GM18499 (cell line): ENCODE measurements around the gene ANKK1.

Experiments used
- ATAC-seq: cut with Tn5 transposase; IDR thresholded peaks from one replicate; pipeline ENCODE4 v1.9.1; 2021; ENCODE audit warnings: moderate number of reproducible peaks; ENCODE audit not compliant: insufficient read depth, unreplicated experiment

The ANKK1 gene

DNA sequence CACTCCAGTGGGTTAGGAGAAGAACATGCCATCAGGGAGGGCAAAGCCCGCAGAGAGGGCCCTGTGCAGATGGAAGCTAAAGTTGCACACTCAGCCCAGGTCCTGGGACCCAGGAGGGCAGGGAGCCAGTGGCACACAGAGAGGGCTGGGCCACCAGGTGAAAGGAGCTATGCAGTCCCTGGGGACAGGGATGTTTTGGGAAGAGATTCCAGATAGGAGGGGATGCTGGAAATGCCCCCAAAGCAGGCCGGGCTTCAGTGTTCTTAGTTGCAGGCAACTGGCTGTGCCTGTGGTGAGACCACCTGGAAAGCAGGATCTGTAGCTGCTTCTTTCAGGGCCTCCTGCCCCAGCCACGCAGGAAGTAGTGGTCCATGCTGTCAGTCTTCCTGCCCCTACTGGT, 19.6 kb downstream of the ANKK1 start:
- ATAC-seq = no peak

DNA sequence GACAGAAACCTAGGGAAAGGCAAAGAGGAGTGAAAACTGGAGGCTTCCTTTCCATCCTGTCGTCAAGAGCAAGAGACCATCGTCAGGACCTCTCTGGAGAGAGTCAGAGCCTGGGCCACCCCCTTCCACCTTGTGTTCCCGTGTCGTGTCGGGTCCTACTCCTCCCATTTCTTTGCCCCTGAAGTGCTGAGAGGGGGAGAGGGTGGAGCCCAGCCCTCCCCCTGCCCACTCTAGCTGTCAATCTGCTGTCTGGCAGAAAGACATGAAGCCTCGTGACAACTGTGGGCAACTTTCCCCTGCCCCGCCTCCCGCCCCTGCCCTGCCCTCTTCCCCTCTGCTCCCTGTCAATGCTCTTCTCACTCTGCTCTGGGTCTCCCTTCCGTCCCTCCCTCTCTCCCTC, 20.6 kb downstream of the ANKK1 start:
- no peak for ATAC-seq

DNA sequence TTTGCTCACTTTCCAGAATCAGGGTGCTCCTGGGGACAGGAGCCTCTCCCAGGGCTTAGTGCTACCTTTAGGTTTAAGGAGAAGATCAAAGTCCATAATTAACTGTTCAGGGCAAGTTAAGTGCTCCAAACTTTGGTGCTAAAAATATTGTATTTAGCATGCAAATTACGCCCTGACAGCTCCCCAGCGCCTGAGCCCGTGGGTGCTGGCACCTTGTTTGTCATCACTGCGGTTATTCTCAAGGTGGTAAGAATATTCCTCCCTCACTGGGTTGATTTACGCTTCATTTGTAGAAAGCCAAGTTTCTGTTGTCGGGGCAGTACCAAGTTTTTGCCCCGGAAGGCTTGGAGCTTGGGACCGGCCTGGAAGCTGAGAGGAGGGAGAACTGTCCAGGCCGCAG, 21.3 kb downstream of the ANKK1 start:
- ATAC-seq = no peak

DNA sequence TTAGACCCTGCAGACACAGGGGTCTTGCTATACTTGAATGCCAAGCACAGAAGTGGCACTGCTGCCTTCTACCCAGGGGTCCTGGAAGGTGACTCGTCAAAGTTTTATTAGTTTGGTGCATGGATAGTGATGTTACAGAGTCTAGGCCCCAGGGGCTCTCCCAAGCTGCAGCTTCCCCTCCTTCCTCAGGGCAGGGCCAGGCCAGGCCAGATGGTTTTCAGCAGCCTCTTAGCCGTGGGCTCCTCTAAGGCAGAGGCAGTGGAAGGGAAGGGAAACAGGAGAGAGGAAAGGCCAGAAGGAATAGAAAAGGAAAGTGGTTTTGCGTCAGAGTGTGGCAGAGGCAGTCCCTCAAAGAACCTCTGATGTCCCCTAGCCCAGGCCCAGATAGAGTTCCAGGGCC, 21.9 kb downstream of the ANKK1 start:
- no peak for ATAC-seq

DNA sequence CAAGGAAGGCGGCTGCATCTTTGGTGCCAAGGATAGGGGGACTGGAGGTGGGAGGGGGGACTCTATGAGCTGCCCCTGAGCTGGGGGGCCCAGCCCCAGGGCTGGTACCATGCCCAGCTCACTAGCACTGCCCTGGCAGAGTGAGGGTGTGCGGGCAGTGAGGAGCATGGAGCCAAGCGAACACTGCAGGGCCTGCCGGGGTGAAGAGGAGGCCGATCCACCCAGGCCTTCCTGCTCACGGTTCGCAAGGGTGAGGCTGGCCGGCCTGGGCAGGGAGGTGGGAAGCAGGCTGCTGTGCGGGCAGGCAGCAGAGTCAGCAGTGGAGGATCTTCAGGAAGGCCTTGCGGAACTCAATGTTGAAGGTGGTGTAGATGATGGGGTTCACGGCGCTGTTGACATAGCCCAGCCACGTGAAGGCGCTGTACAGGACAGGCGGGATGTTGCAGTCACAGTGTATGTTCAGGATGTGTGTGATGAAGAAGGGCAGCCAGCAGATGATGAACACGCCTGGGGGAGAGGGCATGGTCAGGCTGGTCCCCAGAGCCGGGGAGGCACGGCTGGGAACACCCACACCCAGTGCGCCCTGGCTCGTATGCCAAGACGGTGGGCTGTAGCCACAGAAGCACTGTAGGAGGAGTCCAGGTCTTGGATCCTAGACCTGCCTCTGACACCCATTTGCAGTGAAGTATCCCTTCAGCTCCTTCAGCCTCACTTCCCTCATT, 23.0 kb downstream of the ANKK1 start:
- no peak for ATAC-seq

DNA sequence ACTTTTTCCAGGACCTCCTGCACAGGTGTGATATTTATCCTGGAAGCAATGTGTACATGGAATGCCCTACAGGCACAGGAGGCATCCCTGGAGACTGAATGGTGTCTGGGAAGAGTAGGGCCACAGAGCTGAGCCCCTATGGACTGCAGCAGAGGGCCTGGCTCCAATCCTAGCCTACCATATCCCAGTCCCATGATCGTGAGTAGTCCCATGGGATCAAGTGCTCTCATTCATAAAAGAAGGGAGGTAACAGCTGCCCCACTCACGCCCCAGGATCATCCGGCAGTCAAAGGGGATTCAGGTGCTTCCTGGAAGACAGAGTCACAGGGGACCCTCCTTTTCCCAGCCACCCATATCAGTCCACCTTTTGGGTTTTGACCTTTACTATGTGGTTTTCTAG, 24.0 kb downstream of the ANKK1 start:
- ATAC-seq = no peak

DNA sequence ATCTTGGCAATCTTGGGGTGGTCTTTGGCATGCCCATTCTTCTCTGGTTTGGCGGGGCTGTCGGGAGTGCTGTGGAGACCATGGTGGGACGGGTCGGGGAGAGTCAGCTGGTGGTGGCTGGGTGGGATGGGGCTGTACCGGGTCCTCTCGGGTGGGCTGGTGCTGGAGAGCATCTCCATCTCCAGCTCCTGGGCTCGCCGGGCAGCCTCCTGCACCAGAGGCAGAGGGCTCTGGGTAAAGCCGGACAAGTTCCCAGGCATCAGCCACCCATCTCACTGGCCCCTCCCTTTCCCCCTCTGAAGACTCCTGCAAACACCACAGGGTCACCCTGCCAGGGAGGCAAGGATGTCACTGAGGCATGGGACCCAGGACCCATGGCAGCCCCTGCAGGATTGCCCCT, 25.1 kb downstream of the ANKK1 start:
- ATAC-seq = no peak

DNA sequence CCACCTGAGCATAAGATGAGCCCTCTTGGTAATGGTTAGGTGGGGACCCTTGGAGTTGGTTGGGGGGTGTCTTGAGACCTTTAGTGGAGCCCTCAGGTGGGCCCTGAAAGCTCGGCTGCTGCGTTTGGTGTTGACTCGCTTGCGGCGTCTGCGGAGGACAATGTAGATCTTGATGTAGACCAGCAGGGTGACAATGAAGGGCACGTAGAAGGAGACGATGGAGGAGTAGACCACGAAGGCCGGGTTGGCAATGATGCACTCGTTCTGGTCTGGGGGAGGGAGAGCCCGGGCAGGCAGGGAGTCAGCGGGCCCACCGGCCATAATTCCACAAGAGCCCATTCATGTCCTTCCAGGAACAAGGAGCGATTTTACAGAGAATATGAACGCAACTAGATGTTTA, 27.8 kb downstream of the ANKK1 start:
- no peak for ATAC-seq

DNA sequence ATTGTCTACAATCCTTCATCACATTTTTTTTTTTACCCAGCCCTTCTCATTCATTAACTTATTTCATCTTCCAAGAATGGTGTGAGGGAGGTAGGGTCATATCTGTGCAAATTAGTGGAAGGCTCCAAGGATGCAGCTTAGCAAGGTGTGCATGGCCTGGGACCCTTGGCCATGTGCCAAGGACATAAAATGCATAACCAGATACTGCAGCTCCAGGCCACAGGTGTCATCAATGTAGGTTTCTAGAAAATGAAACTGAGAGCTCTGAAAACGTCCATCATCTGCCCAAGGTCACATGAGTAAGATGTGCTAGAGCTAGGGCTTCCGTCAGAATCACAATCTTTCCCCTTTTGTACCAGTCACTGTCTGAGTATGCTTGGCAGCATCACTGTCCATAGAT, 29.8 kb downstream of the ANKK1 start:
- no peak for ATAC-seq

DNA sequence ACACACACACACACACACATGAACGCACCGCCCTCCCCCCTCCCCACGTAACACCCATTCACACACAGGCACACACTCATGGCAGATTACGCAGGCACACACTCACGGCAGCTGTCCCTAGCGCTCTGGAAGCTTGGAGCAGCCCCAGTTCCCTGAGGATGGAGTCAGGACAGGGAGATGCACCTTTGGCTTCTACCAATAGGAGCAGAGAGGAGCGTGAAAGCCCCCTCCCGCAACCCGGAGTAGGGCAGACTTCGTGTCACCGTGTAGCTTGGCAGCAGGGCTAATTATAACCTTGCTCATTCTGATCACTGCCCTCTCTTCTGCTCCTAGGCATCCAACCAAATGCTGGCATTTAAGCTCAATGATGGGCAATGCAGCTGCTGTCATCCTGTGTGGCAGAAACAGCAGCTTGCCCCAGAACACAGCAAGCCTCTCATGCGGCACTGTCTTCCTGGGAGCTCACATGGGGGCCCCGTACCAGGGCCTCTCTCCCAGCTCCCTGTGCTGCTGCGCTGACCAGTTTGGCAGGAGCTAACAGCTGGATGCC, 31.9 kb downstream of the ANKK1 start:
- no peak for ATAC-seq

DNA sequence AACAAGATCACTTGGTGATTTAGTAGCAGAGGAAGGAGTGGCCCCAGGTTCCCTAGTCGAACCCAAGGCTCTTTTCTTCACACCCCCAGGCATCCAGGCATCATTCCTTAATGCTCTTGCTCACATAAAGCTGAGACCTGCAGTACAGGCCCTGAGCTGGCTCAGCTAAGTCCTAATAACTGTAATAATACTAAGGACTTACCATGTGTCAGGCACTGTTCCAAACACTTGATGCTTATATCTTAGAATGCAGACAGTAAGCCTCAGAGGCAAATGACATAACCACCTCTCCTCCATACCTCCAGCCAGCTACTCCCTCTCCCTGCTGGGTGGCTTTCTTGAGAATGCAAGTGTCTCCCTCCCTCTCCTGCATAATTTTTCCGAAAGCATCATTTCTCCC, 33.2 kb downstream of the ANKK1 start:
- no peak for ATAC-seq

DNA sequence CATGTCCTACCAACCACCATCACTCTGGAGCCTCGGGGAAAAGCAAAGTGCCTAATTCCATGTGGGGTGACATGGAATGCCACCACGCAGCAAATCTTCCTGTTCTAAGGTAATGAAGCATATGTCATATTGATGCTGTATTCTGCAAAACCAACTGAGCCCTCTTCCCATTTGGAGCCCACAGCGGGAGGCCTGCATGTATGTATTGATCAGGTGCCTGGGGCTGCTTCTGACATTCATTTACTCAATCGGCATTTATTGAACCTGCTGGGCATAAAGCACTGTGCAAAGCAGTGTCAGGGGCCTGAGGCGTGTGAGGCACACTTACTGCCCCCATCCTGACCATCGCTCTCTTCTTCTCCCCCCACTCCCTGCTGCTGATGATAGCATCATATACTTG, 39.1 kb downstream of the ANKK1 start:
- ATAC-seq = no peak

DNA sequence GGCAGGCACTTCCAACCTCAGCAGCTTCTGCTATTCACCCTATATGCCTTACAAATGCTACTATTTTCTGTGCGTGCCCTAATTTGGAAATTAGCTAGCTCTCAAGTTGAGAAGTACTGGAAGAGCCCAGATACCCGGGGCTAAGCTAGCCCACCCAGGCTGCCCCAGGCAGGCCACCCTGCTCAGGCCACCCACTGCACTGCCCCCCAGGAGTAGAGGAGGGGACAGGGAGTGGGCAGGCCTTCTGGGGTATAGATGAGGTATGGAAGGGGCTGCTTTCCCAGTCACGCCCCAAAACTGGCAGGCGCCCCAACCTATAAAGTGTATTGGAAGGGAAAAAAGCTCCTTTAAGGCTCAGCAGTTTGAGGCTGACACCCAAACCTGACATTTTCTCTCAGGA, 44.2 kb downstream of the ANKK1 start:
- ATAC-seq = no peak

DNA sequence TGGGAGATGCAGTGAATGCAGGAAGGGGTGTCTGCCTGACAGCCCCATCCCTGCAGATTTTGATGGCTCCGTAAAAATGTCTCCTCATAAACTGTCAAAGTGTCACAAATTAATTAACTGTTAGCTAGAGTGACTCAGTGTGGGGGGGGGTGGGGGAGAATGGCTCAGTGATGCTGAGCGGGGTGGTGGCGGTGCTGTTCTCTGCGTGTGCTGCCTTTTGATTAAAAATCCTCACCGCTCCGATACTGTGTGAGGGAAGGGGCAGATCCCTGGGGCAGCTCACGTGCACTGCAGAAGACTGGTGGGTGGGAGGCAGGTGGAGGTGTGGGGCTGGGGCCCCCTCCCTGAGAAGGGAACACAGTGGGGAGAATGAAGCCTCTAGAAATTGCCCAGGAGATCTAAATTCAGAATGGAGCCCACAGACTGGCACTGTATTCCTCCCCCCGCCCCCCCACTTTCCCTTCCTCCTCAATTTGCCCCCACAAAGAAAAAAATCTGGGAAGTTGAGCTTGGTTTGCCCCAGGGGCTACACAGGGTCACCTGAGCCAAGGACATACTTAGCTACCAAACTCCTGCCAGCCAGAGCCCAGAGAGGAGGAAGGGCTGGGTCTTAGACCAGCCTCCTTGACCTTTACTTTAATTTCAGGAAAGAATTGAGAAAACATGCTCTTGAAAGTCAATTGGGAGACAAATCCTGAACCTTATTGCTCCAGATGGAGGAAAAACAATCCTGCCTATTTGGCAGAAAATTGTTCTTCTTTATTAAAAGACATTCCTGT, 47.8 kb downstream of the ANKK1 start:
- no peak for ATAC-seq

DNA sequence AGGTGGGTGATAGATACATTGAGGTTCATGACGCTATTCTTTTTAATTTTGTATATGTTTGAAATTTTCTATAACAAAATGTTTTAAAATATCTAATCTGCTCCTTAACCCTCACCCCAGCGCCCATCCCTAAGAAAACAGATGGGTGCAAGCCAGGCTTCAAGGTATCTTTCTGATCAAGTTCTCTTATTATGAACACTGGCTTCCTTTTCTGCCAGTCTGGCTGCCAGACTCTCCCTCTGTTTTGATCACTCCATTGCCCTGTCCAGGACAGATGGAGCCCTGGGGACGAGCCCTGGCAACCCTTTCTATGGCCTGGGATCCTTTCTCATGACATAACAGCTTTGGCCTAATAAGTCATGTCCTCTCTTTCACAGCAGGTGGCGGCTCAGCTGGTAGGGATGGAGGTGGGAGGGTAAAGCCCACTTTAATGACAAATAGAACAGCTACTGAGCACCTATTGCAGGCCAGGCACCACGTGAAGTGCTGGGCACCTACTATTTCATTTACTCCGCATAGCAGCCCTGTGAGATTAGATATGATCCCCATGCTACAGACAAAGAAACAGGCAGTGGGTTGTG, 49.2 kb downstream of the ANKK1 start:
- no peak for ATAC-seq

DNA sequence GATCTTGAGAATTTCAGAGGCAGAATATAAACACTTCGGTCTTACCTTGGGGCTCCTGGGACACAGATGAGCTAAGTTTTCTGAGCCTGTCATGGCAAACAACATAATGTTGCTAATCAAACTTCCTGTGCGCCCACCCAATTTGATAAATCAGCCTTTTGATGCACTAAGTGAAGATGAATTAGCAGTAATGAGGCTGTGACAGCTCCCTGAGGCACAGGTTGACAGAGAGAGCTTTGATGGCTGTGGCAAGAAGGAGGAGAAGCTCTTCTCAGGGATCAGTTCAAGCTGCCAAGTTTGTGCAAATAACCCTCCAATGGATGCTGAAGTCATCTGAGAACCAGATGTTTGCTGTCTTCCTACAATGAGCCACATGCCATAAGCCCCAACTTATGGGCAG, 53.2 kb downstream of the ANKK1 start:
- ATAC-seq = no peak

DNA sequence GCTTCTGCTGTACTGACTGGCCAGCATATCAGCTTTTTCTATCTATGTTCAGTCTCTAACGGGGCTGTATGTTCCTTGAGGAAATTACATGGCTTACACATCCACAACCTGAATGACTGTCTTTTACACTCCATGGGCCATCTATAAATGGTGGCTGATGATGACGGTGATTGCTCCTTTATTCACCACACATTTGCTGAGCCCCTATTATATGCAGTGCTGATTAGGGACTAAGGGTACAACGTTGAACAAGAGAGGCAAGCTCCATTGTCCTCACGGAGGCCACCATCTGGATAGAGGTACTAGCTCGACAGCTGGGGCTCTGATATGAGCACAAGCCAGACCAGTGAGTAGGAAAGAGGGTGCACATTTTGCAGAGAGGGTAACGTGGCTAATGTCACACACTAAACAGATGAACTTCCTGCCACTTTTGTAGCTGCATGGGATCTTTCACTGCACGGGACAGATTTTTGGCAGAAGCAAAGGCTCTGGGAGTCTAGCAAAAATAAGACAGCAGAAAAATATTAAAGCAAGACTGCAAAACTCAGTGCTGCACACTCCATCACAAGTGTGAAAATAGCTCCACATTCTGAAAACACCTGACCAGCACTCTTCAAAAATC, 57.0 kb downstream of the ANKK1 start:
- ATAC-seq = no peak

DNA sequence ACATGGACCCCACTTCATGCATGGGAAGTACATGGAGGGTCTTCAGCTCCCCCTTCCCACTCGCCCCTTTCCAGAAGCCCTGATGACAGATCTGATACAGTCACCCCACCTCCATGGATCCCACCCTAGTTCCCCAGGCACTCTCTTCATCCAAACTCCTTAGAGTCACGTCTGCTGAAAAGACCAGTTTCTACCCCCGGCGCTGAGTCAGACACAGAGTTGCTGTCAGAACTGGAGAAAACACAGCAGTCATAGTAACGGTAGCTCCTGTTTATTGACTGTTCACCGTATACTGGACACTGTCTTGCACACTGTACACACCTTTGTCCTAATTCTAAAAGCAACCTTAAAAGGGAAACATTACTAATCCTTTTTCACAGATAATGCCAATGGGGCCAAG, 58.5 kb downstream of the ANKK1 start:
- ATAC-seq = peak; percentile 75

DNA sequence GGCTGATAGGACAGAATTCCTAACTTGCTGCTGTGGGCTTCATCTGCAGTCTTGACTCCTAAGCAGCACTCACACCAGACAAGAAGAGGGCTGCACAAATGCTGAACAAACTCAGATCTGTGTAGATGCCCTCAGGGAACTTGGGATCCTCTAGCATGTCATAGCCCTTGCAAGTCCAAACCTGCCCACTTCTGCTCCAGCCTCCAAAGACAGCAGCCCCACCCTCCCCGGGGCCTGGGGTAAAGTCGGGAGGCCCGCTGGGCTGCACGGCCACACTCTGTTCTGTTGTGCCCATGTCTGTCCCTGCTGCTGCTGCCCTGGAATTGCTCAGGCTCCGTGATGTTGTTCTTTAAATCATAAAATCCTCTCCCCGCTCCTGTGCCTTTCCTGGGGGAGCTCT, 59.4 kb downstream of the ANKK1 start:
- ATAC-seq = no peak

DNA sequence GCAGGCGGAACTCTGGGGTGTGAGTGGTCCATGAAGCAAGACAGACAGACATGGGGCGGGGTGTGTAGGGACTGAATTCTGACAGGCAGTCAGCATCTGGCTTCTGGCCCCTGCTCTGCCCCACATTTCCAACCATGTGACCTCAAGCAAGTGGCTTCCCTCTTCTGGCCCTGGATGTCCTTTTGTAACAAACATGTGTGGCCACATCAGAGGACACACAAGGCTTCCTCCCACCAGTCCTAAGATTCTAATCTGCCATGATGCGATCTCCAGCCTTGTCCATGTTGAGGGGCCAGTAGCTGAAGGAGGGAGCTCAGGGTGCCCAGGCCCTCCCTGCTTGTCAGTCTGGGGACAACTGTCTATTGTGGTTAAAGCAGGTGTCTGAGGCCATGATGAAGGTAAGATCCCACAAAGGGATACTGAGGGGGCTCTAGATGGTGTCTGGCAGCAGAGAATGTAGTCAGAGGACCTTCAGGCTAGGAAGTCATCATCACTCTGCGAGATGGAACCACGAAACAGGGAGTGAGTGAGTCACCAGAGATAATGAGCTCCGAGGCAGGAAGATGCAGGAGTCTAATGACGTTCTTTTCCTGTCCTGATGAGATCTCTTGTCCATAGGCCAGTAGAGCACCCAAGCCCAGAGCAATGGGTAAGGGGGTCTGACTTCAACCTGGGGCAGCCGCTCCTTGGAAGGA, 60.2 kb downstream of the ANKK1 start:
- no peak for ATAC-seq
